Measurements from ENCODE around the gene NFYC. TPM values are rescaled to one million over a fixed set of nuclear protein-coding genes. Genes with fewer than 3 reads are reported as not detected.

Gene NFYC
- total RNA-seq, 3 donors from 2014 or later, result 42.7 to 69.7 (median 55.7) TPM

DNA sequence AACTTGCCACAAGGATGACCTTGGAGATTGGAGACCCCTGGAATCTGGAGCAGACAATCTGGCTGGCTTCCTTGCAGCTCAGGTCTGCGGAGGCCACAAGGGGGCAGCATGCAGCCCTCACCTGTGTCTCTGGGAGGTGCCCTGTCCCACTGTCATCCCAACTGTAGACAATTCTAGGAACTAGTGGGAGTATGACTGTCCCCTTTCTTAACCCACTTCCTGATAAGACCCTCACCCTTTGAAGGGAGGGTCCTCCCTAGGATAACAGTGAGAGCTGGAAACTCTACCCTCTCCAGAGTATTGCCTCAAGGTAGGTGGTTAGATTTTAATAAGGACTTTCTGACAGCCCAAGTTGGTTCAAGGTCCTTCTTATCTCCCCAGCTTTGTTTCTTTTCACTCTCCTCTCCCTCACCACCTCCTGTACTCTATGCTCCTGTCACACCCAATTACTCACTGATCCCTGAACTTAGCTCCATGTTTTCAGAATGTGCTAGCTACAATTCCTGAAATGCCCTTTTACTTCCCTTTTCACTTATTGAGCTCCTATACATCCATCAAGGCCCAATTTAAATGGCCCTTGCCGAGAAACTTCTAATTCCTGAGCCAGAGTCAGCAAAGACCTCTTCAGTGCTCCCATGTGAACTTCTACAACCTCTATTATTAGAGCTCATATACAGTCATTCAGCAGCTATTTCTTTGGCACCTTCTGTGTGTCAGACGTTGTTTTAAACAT, 82.9 kb downstream of the NFYC start:
- Histone ChIP-seq H3K27me3 (no peaks in the 10 kb centered on the region), H3K27ac (no peak overlapping the region), H3K9me3 (no peaks in the 10 kb centered on the region), H3K36me3 (no peaks in the 10 kb centered on the region), H3K4me1 (no peaks in the 10 kb centered on the region), H3K4me3 (no peak overlapping the region)
- intact Hi-C loops (cut with DNase I; ENCODE audit: low total_unique reads), result no loop called here
- peak in 1 of 2 donors; percentile 58 for DNase-seq (ENCODE audit: low spot score in 2 of 2)
- TF ChIP-seq POLR2AphosphoS5 (IDR thresholded peaks at IDR 0.05) (no peak), POLR2A (IDR thresholded peaks at IDR 0.05) (no peak), CTCF (IDR thresholded peaks at IDR 0.05) (peak in 2 of 3 donors; percentile 51 to 58)

GRCh38 chr1:40776236-40777072, 85.0 kb downstream of the NFYC start:
- H3K4me1 ChIP-seq, result no peaks in the 10 kb centered on the region
- TF ChIP-seq CTCF (IDR thresholded peaks at IDR 0.05) (no peak), POLR2AphosphoS5 (IDR thresholded peaks at IDR 0.05) (no peak), POLR2A (IDR thresholded peaks at IDR 0.05) (no peak)
- H3K9me3 ChIP-seq, result no peaks in the 10 kb centered on the region
- no peak overlapping the region for H3K4me3 ChIP-seq
- intact Hi-C loops (cut with DNase I; ENCODE audit: low total_unique reads), result no loop called here
- H3K27ac ChIP-seq, result no peak overlapping the region
- no peaks in the 10 kb centered on the region for H3K27me3 ChIP-seq
- H3K36me3 ChIP-seq, result no peaks in the 10 kb centered on the region
- no peak for DNase-seq (ENCODE audit: low spot score in 2 of 2)

GRCh38 chr1:40777224-40777970, 85.9 kb downstream of the NFYC start:
- H3K4me3 ChIP-seq, result no peak overlapping the region
- intact Hi-C loops (cut with DNase I; ENCODE audit: low total_unique reads), result no loop called here
- H3K36me3 ChIP-seq, result no peaks in the 10 kb centered on the region
- TF ChIP-seq CTCF (IDR thresholded peaks at IDR 0.05) (no peak), POLR2A (IDR thresholded peaks at IDR 0.05) (no peak), POLR2AphosphoS5 (IDR thresholded peaks at IDR 0.05) (no peak)
- peaks cover 0 to 3% of the 10 kb centered on the region in 2 donors for H3K4me1 ChIP-seq
- no peak for DNase-seq (ENCODE audit: low spot score in 2 of 2)
- H3K27me3 ChIP-seq, result no peaks in the 10 kb centered on the region
- H3K9me3 ChIP-seq, result no peaks in the 10 kb centered on the region
- no peak overlapping the region for H3K27ac ChIP-seq

DNA sequence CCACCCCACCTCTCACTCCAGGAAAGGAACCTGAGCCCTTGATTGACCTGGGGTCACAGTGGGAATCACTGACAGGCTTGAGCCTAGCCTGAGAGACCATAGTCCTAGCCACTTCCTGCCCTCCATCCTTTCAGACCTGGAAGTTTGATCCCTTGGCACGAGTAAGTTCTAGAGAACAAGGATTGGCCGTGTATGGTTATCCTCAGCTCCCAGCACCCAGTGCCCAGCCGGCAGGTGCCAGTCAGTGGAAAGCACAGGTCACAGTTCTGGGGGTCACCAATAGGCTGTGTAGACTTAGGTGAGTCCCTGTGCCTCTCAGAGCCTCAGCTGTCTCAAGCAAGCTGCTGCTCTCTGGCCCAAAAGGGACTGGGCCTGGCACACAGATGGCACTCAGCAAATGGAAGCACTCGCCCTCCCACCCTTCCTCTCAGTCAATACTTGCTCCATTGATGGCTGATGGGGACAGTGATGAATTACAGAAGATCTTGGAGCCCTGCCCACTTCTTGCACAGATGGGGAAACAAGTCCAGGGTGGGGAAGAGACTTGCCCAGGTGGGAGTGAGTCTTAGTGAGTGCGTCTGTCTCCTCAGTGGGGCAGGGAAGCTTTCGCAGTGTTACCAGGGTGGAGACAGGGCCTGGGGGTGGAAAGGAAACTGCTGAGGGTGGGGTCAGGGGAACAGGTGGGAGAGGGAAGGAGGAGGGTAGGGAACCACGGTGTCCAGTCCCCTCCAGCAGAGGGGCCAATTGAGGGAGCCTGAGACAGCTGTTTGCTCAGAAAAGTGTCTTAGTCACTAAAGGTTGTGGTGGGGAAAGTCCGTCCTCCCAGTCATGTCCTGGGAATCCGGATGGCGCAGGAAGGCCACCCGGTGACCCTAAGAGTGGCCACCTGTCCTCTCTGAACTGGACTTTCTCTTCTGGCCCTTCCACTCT, 89.4 kb downstream of the NFYC start:
- TF ChIP-seq POLR2AphosphoS5 (IDR thresholded peaks at IDR 0.05), result no peak
- no peak for TF ChIP-seq CTCF (IDR thresholded peaks at IDR 0.05)
- no peak for TF ChIP-seq POLR2A (IDR thresholded peaks at IDR 0.05)
- Histone ChIP-seq H3K27me3 (no peaks in the 10 kb centered on the region), H3K4me3 (no peak overlapping the region), H3K27ac (no peak overlapping the region), H3K4me1 (peaks cover 6 to 11% of the 10 kb centered on the region in 2 donors), H3K36me3 (no peaks in the 10 kb centered on the region), H3K9me3 (no peaks in the 10 kb centered on the region)
- DNase-seq (ENCODE audit: low spot score in 2 of 2), result no peak
- intact Hi-C loops (cut with DNase I; ENCODE audit: low total_unique reads), result no loop called here

Measured in breast epithelium (tissue), 4 donors.